Ishikawa (cell line): ENCODE data around the gene HOXC13.
A peak's percentile ranks its signal among the peaks of the same experiment; 100 is the strongest.

ENCODE experiments used
- CEBPB ChIP-seq: IDR thresholded peaks from 2 replicates; pipeline ENCODE4 v1.6.1; 2012
- CREB1 ChIP-seq: IDR thresholded peaks from 2 replicates; pipeline ENCODE4 v1.6.1; 2012; ENCODE audit warnings: low read depth
- EGR1 ChIP-seq: IDR thresholded peaks from 2 replicates; pipeline ENCODE4 v1.6.1; 2012
- EP300 ChIP-seq: IDR thresholded peaks from 2 replicates; pipeline ENCODE4 v1.6.1; 2012; ENCODE audit warnings: borderline replicate concordance
- FOXM1 ChIP-seq: IDR thresholded peaks from 2 replicates; pipeline ENCODE4 v1.6.1; 2012; ENCODE audit warnings: low read depth, borderline replicate concordance
- NFIC ChIP-seq: IDR thresholded peaks from 2 replicates; pipeline ENCODE4 v1.6.1; 2012
- RAD21 ChIP-seq: IDR thresholded peaks from 2 replicates; pipeline ENCODE4 v1.6.1; 2012; ENCODE audit warnings: low read depth
- TAF1 ChIP-seq: IDR thresholded peaks from 2 replicates; pipeline ENCODE4 v1.6.1; 2012; ENCODE audit warnings: low read depth, mild to moderate bottlenecking
- TCF12 ChIP-seq: IDR thresholded peaks from 2 replicates; pipeline ENCODE4 v1.6.1; 2012; ENCODE audit warnings: low read depth
- TEAD4 ChIP-seq: IDR thresholded peaks from 2 replicates; pipeline ENCODE4 v1.6.1; 2012
- USF1 ChIP-seq: IDR thresholded peaks from 2 replicates; pipeline ENCODE4 v1.6.1; 2012
- YY1 ChIP-seq: IDR thresholded peaks from 2 replicates; pipeline ENCODE4 v1.6.1; 2012; ENCODE audit warnings: low read depth
- ZBTB7A ChIP-seq: IDR thresholded peaks from 2 replicates; pipeline ENCODE4 v1.6.1; 2012; ENCODE audit warnings: low read depth
- TF ChIP-seq, protein P1 (sequence below): IDR thresholded peaks from 2 replicates; pipeline ENCODE4 v1.6.1; 2012
- TF ChIP-seq, protein P2 (sequence below): IDR thresholded peaks from 2 replicates; pipeline ENCODE4 v1.6.1; 2012; ENCODE audit warnings: low read depth, mild to moderate bottlenecking

The HOXC13 gene

DNA sequence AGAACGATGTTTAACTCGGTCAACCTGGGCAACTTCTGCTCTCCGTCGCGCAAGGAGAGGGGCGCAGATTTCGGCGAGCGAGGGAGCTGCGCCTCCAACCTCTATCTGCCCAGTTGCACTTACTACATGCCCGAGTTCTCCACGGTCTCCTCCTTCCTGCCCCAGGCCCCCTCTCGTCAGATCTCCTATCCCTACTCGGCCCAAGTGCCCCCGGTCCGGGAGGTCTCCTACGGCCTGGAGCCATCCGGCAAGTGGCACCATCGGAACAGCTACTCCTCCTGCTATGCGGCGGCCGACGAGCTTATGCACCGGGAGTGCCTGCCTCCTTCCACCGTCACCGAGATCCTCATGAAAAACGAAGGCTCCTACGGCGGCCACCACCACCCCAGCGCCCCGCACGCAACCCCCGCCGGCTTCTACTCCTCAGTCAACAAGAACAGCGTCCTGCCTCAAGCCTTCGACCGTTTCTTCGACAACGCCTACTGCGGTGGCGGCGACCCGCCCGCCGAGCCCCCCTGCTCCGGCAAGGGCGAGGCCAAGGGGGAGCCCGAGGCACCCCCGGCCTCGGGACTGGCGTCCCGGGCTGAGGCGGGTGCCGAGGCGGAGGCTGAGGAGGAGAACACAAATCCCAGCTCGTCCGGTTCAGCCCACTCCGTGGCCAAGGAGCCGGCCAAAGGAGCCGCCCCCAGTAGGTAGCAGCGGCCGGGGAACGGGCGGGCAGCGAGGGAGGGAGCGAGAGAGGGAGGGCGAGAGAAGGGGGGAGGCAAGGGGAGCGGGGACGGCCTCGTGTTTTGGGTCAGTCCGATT, 34.8 kb downstream of the HOXC13 start:
- no peak for TF ChIP-seq EGR1
- TF ChIP-seq CREB1, result no peak
- no peak for TF ChIP-seq RAD21
- no peak for TF ChIP-seq EP300
- TF ChIP-seq TEAD4, result no peak

DNA sequence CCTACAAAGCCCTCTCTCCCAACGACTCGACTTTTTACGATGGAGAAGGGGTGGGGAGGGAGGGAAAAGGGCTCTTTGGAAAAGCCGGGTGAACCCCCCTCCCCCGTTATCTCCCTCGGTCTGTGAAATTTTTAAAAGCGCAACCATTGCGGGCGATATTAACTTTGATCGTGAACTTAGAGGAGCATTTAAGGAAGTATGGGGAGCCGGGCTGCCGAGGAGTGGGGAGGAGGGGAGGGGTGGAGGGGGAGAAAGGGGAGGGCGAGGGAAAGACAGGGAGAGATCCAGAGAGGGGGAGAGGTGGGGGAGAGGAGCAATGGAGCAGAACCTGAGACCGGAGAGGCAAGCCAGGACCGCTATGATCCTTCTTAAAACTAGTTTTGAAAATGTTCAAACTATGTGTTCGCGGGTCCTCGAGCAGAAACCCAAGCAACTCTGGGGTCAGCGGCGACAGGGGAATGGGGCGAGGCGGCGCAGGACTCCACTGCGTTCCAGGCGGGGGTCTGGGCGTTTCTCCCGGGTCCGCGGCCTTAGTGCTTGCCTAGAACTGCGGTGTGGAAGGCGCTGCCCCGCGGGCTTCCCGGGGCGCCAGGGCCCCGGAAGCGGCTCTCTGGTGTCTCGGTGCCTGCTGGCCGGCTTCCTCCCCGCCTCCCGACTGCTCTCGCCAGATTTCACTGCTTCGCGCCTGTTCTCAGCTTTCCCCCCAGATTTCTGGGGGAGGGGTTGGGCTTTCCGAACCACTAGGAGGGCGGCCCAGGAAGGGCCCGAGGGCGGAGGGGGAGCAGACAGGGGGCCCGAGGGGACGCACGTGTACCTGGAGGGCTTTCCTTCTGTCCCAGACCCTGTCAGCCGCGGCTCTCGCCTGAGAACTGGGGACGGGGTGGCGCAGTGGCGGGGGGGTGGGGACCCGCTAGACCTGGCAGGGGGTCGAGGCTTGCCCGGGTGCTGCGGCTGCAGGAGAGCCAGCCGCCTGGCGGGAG, 35.7 kb downstream of the HOXC13 start, which contains the start of gene HOTAIR:
Gene HOTAIR (minus strand): TSS at position 871 of the 980 bp plus-strand sequence.
- TF ChIP-seq NFIC (no peak), CEBPB (no peak)
- TF ChIP-seq, protein P1, sequence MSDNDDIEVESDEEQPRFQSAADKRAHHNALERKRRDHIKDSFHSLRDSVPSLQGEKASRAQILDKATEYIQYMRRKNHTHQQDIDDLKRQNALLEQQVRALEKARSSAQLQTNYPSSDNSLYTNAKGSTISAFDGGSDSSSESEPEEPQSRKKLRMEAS, result peak; percentile 45

- TF ChIP-seq EGR1 (no peak), YY1 (no peak), FOXM1 (no peak), TCF12 (no peak), TAF1 (no peak), TEAD4 (no peak), USF1 (no peak), CREB1 (no peak), EP300 (no peak), RAD21 (no peak), NFIC (no peak), CEBPB (no peak)
- TF ChIP-seq, protein P1, result no peak
- TF ChIP-seq, protein P2, sequence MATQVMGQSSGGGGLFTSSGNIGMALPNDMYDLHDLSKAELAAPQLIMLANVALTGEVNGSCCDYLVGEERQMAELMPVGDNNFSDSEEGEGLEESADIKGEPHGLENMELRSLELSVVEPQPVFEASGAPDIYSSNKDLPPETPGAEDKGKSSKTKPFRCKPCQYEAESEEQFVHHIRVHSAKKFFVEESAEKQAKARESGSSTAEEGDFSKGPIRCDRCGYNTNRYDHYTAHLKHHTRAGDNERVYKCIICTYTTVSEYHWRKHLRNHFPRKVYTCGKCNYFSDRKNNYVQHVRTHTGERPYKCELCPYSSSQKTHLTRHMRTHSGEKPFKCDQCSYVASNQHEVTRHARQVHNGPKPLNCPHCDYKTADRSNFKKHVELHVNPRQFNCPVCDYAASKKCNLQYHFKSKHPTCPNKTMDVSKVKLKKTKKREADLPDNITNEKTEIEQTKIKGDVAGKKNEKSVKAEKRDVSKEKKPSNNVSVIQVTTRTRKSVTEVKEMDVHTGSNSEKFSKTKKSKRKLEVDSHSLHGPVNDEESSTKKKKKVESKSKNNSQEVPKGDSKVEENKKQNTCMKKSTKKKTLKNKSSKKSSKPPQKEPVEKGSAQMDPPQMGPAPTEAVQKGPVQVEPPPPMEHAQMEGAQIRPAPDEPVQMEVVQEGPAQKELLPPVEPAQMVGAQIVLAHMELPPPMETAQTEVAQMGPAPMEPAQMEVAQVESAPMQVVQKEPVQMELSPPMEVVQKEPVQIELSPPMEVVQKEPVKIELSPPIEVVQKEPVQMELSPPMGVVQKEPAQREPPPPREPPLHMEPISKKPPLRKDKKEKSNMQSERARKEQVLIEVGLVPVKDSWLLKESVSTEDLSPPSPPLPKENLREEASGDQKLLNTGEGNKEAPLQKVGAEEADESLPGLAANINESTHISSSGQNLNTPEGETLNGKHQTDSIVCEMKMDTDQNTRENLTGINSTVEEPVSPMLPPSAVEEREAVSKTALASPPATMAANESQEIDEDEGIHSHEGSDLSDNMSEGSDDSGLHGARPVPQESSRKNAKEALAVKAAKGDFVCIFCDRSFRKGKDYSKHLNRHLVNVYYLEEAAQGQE, result no peak
Measured at GRCh38 chr12:53975064-53975471, 36.4 kb downstream of the HOXC13 start.

DNA sequence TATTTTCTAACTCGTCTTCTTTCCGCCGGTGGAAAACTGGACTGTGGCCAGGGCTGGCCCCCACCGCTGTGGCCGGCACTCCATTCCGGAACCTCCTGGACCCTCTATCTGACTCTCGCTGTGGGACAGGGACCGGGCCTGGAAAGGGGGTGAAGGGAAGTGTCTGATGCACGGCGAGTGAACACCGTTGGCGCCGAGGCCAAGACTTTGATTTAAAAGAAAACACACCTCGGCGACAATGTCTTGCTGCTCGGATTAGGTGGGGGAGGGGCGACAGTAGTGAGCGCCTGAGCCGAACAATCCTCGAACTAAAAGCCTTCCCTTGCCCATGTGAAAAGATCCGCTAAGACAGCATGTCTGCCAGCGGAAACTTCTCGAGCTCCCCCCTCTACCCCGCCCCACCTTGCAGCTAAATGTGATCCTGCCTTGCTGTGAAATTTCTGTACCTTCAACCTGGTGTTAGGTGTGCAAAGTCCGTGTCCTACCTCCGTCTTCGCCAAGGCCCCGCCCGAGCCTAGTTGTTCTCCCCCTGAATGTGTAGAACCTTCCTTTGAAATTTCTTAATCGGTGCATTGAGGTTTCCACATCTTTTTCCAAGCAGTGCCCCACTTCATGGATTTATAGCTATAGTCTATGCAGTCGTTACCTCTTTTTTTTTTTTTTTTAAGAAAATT, 37.0 kb downstream of the HOXC13 start:
- TF ChIP-seq NFIC, result no peak
- no peak for TF ChIP-seq CEBPB
- TF ChIP-seq, protein P2, result no peak
- no peak for TF ChIP-seq CREB1
- TF ChIP-seq USF1, result no peak
- no peak for TF ChIP-seq EP300
- TF ChIP-seq TAF1, result no peak
- TF ChIP-seq ZBTB7A, result no peak
- TF ChIP-seq RAD21, result no peak
- TF ChIP-seq, protein P1, result no peak
